SK-N-SH treated with all-trans-retinoic acid at 6 μM for 48 hours (cell line): Measurements from ENCODE around the gene SLC45A1.

Source experiments
- ARNTL ChIP-seq: fragments of 450-650 bp; formaldehyde crosslinking; IDR thresholded peaks from 2 replicates; pipeline ENCODE4 v1.5.0; 2020; ENCODE audit warnings: low read depth, mild to moderate bottlenecking, moderate library complexity, borderline replicate concordance
- CREB5 ChIP-seq: fragments of 250-450 bp; sonication (Bioruptor Pico); IDR thresholded peaks from 2 replicates; pipeline ENCODE4 v1.5.1; 2020; ENCODE audit warnings: low read depth, mild to moderate bottlenecking, moderate library complexity
- GLIS3 ChIP-seq: fragments of 250-450 bp; sonication (Bioruptor Pico); IDR thresholded peaks from 2 replicates; pipeline ENCODE4 v1.5.0; 2020; ENCODE audit warnings: mild to moderate bottlenecking, moderate library complexity
- OSR1 ChIP-seq: fragments of 250-450 bp; sonication (Bioruptor Pico); IDR thresholded peaks from 2 replicates; pipeline ENCODE4 v1.8.0; 2022; ENCODE audit warnings: moderate library complexity, mild to moderate bottlenecking, inconsistent platforms
- PPARA ChIP-seq: fragments of 250-450 bp; sonication (Bioruptor Pico); IDR thresholded peaks from 2 replicates; pipeline ENCODE4 v1.5.0; 2020; ENCODE audit warnings: mild to moderate bottlenecking, borderline replicate concordance
- TCF4 ChIP-seq: fragments of 250-450 bp; sonication (Bioruptor Pico); IDR thresholded peaks from 2 replicates; pipeline ENCODE4 v1.8.0; 2021; ENCODE audit warnings: mild to moderate bottlenecking, moderate library complexity, borderline replicate concordance
- ZFP3 ChIP-seq: fragments of 250-450 bp; sonication (Bioruptor Pico); IDR thresholded peaks from 2 replicates; pipeline ENCODE4 v1.5.0; 2020; ENCODE audit warnings: mild to moderate bottlenecking, moderate library complexity
- ZNF70 ChIP-seq: fragments of 450-650 bp; formaldehyde crosslinking; IDR thresholded peaks from 2 replicates; pipeline ENCODE4 v1.5.0; 2020; ENCODE audit warnings: mild to moderate bottlenecking, moderate library complexity
- ZNF8 ChIP-seq: fragments of 450-650 bp; formaldehyde crosslinking; IDR thresholded peaks from 2 replicates; pipeline ENCODE4 v1.5.0; 2020; ENCODE audit warnings: mild to moderate bottlenecking, moderate library complexity
- TF ChIP-seq, protein P1 (sequence below): fragments of 250-450 bp; sonication (Bioruptor Pico); IDR thresholded peaks from 2 replicates; pipeline ENCODE4 v1.8.0; 2020; ENCODE audit warnings: mild to moderate bottlenecking, moderate library complexity, borderline replicate concordance

DNA sequence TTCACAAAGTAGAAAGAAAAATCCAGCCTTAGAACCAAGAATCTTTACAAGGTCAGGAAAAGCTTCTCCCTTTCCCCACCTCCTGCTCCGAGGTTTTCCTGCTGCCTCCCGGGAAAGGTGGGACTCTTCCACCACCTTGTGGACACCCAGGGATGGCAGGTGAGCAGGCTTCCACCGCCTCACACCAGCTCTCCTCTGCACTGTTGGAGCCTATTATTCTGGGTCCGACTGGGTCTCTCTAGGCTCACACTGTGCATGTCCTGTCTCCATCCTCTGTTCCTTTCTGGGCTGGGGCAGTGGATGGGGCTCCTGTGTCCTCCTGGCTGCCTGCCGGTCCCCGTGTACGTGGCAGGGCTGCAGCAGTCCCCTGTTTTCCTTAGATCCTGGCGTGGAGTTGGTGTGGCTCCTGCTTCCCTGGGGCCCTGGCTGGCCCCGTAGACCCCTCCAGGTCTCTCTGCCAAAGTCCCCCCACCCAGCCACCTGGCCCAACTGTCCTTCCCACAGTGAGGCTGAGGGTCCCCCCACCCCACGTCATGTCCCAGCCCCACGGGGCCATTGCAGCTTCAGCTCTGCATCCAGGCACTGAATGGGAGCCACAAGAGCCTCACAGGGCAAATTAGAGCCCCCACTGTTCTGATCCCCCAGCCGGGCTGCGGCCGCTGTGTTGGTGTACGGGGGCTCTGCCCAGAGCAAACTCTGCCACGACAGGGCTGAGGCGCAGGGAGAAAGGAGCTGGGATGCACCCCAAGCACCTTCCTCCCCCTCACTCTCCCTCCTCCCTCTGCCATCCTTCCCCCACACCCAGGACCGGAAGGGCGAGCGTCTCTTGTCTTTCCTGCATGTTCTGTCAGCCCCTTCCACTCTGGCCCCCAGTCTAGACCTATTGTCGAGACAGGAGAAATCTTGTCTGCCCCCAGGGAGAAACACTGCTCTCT lies 3.3 kb upstream of the SLC45A1 start:
- TF ChIP-seq ZNF70 (CRISPR knock-in tag) (no peak), ZFP3 (no peak), ZNF8 (no peak), ARNTL (no peak), TCF4 (CRISPR knock-in tag) (no peak), OSR1 (no peak), GLIS3 (CRISPR knock-in tag) (no peak), CREB5 (CRISPR knock-in tag) (no peak), PPARA (CRISPR knock-in tag) (no peak)
- TF ChIP-seq, protein P1, sequence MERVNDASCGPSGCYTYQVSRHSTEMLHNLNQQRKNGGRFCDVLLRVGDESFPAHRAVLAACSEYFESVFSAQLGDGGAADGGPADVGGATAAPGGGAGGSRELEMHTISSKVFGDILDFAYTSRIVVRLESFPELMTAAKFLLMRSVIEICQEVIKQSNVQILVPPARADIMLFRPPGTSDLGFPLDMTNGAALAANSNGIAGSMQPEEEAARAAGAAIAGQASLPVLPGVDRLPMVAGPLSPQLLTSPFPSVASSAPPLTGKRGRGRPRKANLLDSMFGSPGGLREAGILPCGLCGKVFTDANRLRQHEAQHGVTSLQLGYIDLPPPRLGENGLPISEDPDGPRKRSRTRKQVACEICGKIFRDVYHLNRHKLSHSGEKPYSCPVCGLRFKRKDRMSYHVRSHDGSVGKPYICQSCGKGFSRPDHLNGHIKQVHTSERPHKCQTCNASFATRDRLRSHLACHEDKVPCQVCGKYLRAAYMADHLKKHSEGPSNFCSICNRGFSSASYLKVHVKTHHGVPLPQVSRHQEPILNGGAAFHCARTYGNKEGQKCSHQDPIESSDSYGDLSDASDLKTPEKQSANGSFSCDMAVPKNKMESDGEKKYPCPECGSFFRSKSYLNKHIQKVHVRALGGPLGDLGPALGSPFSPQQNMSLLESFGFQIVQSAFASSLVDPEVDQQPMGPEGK (CRISPR knock-in tag): no peak
